ENCODE data around the gene NTHL1. TPM values are rescaled to one million over a fixed set of nuclear protein-coding genes. Genes with fewer than 3 reads are reported as not detected.

The NTHL1 gene
- total and polyA plus RNA-seq, 2 experiments from 2014 or later, result 84.6 to 87.9 TPM

DNA sequence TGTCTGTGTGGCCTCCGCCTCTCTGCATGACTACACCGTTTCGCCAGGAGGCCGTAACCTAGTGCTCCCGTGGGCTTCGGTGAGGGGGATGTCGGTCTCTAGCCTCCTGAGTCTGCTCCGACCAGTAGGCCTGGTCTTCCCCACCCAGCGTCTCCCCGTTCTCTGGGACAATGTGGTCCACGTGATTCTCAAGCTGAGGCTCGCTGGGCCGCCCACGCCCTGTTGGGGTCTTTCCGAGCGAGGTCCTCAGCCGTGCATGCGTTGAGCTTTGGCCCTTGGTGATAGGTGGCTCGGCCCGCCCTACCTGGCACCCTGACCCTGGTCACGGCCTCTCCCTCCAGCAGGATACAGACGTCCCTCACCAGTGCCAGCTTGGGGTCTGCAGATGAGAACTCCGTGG, 31.1 kb upstream of the NTHL1 start:
- TF ChIP-seq NANOG (IDR thresholded peaks at IDR 0.05; ENCODE audit: borderline replicate concordance) (no peak), CREB1 (CRISPR knock-in tag; IDR thresholded peaks at IDR 0.05; ENCODE audit: low read depth) (no peak), EZH2phosphoT487 (IDR thresholded peaks at IDR 0.05; ENCODE audit: unreplicated experiment) (no peak), JUNB (IDR thresholded peaks at IDR 0.05; ENCODE audit: unreplicated experiment) (no peak), EZH2 (IDR thresholded peaks at IDR 0.05; ENCODE audit: low read depth, unreplicated experiment) (no peak), ZNF114 (CRISPR knock-in tag; IDR thresholded peaks at IDR 0.05) (no peak)
- TF ChIP-seq, protein P1, sequence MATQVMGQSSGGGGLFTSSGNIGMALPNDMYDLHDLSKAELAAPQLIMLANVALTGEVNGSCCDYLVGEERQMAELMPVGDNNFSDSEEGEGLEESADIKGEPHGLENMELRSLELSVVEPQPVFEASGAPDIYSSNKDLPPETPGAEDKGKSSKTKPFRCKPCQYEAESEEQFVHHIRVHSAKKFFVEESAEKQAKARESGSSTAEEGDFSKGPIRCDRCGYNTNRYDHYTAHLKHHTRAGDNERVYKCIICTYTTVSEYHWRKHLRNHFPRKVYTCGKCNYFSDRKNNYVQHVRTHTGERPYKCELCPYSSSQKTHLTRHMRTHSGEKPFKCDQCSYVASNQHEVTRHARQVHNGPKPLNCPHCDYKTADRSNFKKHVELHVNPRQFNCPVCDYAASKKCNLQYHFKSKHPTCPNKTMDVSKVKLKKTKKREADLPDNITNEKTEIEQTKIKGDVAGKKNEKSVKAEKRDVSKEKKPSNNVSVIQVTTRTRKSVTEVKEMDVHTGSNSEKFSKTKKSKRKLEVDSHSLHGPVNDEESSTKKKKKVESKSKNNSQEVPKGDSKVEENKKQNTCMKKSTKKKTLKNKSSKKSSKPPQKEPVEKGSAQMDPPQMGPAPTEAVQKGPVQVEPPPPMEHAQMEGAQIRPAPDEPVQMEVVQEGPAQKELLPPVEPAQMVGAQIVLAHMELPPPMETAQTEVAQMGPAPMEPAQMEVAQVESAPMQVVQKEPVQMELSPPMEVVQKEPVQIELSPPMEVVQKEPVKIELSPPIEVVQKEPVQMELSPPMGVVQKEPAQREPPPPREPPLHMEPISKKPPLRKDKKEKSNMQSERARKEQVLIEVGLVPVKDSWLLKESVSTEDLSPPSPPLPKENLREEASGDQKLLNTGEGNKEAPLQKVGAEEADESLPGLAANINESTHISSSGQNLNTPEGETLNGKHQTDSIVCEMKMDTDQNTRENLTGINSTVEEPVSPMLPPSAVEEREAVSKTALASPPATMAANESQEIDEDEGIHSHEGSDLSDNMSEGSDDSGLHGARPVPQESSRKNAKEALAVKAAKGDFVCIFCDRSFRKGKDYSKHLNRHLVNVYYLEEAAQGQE (IDR thresholded peaks at IDR 0.05; ENCODE audit: unreplicated experiment), result no peak
- TF ChIP-seq, protein P2, sequence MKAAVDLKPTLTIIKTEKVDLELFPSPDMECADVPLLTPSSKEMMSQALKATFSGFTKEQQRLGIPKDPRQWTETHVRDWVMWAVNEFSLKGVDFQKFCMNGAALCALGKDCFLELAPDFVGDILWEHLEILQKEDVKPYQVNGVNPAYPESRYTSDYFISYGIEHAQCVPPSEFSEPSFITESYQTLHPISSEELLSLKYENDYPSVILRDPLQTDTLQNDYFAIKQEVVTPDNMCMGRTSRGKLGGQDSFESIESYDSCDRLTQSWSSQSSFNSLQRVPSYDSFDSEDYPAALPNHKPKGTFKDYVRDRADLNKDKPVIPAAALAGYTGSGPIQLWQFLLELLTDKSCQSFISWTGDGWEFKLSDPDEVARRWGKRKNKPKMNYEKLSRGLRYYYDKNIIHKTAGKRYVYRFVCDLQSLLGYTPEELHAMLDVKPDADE (IDR thresholded peaks at IDR 0.05), result no peak
- TF ChIP-seq, protein P3, sequence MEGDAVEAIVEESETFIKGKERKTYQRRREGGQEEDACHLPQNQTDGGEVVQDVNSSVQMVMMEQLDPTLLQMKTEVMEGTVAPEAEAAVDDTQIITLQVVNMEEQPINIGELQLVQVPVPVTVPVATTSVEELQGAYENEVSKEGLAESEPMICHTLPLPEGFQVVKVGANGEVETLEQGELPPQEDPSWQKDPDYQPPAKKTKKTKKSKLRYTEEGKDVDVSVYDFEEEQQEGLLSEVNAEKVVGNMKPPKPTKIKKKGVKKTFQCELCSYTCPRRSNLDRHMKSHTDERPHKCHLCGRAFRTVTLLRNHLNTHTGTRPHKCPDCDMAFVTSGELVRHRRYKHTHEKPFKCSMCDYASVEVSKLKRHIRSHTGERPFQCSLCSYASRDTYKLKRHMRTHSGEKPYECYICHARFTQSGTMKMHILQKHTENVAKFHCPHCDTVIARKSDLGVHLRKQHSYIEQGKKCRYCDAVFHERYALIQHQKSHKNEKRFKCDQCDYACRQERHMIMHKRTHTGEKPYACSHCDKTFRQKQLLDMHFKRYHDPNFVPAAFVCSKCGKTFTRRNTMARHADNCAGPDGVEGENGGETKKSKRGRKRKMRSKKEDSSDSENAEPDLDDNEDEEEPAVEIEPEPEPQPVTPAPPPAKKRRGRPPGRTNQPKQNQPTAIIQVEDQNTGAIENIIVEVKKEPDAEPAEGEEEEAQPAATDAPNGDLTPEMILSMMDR (conservative IDR thresholded peaks at IDR 0.05; ENCODE audit: low read depth in 2 of 2), result no peak
- TF ChIP-seq, protein P4, sequence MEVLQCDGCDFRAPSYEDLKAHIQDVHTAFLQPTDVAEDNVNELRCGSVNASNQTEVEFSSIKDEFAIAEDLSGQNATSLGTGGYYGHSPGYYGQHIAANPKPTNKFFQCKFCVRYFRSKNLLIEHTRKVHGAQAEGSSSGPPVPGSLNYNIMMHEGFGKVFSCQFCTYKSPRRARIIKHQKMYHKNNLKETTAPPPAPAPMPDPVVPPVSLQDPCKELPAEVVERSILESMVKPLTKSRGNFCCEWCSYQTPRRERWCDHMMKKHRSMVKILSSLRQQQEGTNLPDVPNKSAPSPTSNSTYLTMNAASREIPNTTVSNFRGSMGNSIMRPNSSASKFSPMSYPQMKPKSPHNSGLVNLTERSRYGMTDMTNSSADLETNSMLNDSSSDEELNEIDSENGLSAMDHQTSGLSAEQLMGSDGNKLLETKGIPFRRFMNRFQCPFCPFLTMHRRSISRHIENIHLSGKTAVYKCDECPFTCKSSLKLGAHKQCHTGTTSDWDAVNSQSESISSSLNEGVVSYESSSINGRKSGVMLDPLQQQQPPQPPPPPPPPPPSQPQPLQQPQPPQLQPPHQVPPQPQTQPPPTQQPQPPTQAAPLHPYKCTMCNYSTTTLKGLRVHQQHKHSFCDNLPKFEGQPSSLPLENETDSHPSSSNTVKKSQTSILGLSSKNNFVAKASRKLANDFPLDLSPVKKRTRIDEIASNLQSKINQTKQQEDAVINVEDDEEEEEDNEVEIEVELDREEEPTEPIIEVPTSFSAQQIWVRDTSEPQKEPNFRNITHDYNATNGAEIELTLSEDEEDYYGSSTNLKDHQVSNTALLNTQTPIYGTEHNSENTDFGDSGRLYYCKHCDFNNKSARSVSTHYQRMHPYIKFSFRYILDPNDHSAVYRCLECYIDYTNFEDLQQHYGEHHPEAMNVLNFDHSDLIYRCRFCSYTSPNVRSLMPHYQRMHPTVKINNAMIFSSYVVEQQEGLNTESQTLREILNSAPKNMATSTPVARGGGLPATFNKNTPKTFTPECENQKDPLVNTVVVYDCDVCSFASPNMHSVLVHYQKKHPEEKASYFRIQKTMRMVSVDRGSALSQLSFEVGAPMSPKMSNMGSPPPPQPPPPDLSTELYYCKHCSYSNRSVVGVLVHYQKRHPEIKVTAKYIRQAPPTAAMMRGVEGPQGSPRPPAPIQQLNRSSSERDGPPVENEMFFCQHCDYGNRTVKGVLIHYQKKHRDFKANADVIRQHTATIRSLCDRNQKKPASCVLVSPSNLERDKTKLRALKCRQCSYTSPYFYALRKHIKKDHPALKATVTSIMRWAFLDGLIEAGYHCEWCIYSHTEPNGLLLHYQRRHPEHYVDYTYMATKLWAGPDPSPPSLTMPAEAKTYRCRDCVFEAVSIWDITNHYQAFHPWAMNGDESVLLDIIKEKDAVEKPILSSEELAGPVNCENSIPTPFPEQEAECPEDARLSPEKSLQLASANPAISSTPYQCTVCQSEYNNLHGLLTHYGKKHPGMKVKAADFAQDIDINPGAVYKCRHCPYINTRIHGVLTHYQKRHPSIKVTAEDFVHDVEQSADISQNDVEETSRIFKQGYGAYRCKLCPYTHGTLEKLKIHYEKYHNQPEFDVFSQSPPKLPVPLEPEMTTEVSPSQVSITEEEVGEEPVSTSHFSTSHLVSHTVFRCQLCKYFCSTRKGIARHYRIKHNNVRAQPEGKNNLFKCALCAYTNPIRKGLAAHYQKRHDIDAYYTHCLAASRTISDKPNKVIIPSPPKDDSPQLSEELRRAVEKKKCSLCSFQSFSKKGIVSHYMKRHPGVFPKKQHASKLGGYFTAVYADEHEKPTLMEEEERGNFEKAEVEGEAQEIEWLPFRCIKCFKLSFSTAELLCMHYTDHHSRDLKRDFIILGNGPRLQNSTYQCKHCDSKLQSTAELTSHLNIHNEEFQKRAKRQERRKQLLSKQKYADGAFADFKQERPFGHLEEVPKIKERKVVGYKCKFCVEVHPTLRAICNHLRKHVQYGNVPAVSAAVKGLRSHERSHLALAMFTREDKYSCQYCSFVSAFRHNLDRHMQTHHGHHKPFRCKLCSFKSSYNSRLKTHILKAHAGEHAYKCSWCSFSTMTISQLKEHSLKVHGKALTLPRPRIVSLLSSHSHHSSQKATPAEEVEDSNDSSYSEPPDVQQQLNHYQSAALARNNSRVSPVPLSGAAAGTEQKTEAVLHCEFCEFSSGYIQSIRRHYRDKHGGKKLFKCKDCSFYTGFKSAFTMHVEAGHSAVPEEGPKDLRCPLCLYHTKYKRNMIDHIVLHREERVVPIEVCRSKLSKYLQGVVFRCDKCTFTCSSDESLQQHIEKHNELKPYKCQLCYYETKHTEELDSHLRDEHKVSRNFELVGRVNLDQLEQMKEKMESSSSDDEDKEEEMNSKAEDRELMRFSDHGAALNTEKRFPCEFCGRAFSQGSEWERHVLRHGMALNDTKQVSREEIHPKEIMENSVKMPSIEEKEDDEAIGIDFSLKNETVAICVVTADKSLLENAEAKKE (CRISPR knock-in tag; IDR thresholded peaks at IDR 0.05), result no peak
- Histone ChIP-seq H4K20me1 (replicated peaks; ENCODE audit: insufficient read depth) (no peaks in the 10 kb centered on the region), H3K27me3 (ENCODE audit: insufficient read depth) (no peaks in the 10 kb centered on the region), H3K79me2 (replicated peaks; ENCODE audit: insufficient read depth) (no peaks in the 10 kb centered on the region), H3F3A (replicated peaks; ENCODE audit: low read depth) (no peaks in the 10 kb centered on the region), H2AFZ (no peak overlapping the region), H3K4me2 (no peak overlapping the region), H3K27ac (ENCODE audit: low read depth) (0 out of 2 replicates have a peak overlapping the region, but pooled peaks have one; percentile 9), H3K4me3 (no peak overlapping the region), H3K4me1 (ENCODE audit: insufficient read depth) (no peaks in the 10 kb centered on the region), H3K36me3 (ENCODE audit: insufficient read depth) (no peaks in the 10 kb centered on the region), H3K9me2 (ENCODE audit: insufficient read depth) (no peaks in the 10 kb centered on the region)
- no peak overlapping the region for H3K27ac Mint-ChIP-seq
- H3K4me3 Mint-ChIP-seq, result no peak overlapping the region
- ATAC-seq (no peak), DNase-seq (ENCODE audit: low spot score) (no peak)
- no peaks in the 10 kb centered on the region for H3K9me3 Mint-ChIP-seq
- H3K36me3 Mint-ChIP-seq (ENCODE audit: low read depth), result peaks cover 12% of the 10 kb centered on the region
- peaks cover 4% of the 10 kb centered on the region for H3K27me3 Mint-ChIP-seq (ENCODE audit: insufficient read depth, low read depth, poor library complexity)
- H3K4me1 Mint-ChIP-seq, result no peaks in the 10 kb centered on the region

Data from GM23338 (cell line).